ENCODE measurements around the gene CHD2.

Gene CHD2

DNA sequence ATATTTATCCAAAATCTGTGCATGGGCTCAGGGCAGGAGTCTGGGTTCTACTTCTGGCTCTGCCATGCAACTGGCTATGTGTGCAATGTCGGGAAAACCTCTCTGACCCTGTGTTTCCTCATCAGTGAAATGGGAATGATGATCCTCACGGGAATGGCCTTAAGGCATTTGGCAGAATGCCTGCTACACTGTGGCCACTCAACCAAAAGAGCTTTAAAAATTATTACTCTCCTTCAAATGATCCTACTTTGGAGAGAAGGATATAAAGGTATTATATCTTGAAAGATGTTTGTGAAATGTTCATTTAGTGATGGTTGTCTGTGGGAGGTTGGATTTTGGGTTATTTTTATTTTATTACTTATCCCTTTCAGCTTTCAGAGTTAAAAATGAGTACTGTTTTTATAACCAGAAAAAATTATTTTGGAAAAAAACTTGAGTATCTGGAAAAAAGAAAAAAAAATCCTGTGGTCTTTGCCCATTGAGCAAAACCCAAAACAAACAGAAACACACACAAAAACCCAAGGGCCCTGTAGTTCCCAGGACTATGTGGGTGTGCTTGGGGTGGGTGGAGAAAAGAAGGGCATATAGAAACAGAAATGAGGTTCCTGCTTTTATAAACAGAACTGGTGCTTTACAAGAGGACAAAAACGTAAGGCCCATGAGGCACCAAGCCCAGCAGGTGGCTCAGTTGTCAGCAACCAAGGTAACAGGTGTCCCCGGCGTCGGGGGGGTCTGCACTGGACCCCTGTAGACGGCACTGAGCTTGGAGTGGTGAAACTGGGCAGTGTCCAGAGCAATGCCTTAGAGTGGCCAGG lies 166.9 kb downstream of the CHD2 start:
- no peak for DNase-seq (ENCODE audit: low spot score)

DNA sequence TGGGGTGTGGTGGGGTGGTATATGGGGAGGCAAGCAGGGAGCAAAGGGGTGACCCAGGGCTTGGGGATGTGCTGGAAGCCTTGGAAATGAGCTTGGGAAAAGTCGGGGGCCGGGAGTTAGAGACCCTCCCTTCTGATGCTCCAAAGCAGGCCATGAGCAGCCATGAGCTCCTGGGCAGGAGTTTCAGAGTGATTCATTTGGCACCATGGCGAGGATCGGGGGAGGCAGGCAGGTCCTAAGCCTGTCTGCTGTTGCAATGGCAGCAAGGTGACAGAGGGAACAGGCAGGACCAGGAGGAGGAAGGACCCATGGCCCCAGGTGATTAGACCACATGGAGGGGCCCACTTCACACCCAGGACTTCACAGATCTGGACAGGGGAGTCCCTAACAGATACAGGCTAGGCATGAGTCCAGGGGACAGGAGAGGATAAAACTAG lies 167.5 kb downstream of the CHD2 start:
- no peak for DNase-seq (ENCODE audit: low spot score)

DNA sequence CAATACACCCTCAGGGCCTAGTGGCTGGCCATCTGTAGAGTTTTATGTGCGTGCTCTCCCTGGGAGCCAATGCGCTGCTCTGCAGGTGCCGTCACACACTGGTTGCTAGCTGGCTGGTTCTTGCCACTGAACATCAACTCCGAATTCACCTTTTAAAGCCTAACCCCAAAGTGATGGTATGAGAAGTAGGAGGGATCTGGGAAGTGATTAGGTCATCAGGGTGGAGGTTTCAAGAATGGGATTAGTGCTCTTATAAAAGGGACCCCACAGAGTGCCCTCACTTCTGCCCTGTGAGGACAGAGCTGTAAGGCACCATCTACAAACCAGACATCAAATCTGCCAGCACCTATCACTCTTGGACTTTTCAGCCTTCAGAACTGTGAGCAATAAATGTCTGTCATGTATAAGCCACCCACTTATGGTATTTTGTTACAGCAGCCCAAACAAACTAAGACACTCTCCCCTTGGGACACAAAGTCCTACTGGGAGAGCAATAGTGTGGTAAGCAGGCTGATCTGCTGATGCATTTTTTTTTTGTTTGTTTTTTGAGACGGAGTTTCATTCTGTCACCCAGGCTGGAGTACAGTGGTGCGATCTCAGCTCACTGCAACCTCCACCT lies 168.6 kb downstream of the CHD2 start:
- no peak for DNase-seq (ENCODE audit: low spot score)

DNA sequence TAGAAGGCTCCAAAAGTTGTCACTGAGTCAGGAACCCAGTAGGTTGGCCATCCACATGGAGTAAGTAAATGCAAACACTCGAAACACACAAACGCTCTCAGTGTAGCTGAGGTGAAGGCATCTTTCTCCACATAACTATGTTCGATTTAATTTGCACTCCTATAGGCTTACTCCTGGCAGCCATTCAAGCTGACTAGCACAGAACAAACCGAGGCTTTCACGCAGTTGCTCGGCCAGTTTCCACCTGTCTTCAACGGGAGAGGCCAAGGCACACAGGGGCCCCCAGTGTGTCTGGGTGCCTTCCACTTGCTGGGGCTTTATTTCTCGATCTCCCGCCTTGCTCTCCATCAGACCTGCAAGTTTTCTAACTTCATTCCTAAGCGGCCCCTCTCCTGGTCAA lies 170.0 kb downstream of the CHD2 start:
- DNase-seq (ENCODE audit: low spot score) = no peak

DNA sequence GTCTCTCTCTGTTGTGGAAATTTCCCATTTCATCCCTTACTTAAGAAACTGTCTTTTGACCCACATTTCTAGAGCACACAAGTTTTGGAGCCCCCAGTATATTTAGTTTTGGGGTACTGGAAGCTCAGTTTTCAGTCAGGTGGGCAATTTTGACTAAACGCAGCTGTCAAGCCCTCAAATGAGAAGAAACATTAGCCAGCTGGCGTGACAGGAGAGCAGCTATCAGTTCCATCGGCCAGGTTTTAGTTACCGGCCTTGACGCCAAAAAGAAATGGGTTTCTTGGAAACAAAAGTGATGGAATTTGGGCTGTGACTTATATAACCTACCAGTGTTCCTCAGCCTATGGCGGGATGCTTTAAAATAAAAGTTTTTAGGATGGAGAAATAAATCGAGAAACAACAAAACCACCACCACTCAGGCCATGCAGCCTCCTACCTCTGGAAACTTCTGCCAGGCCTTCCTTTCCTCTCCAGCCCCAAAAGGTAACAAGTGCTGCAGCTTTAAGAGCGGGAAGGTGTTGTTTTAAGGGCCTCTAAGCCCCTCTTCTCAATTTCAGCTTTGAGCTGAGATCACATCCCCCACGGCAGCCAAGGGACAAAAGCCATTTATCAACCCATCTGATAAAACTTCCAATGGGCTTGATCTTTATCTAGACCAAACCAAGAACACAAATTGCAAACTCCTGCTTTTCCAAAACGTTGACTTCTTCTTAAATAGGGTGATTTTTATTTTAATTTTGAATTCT lies 170.6 kb downstream of the CHD2 start:
- DNase-seq (ENCODE audit: low spot score) = no peak

DNA sequence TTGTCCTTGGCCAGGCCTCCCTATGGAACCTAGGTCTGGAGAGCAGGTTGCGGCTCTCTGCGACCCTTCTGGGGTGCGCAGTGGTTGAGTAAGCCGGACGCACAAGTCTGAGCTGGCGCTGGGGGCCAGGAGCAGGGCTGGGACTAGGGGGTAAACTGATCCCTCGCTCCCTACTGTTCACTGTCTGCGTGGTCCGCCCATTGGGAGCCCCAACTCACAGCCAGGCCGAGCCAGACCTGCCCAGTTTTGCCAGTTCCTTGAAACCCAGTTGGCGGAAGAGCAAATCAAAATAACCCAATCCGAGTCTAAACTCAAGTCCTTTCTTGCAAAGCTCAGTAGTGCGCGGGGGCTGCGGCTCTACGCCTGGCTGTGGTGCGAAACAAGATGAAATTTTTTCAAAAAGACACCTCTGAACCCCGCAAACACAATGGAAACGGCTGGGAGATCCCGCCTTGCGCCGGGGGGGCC lies 171.4 kb downstream of the CHD2 start:
- no peak for DNase-seq (ENCODE audit: low spot score)

DNA sequence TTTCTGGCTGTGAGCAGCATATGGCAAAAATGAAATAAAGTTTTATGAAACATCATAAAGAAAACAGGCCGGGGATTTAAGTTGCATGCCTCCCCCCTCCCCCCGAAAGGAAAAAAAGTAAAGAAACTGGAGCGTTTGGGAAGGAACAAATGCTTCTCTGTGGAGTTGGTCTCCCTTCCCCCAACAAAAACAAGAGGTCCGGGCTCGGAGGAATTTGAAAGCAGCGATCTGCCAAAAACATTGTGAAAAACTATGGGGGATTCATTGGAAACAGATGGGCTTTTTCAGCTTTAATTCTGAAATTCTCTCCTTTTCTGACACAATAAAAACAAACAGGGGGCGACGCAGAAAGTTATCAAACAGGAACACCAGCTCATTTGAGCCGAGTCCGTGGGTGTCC lies 171.9 kb downstream of the CHD2 start:
- DNase-seq (ENCODE audit: low spot score) = no peak

DNA sequence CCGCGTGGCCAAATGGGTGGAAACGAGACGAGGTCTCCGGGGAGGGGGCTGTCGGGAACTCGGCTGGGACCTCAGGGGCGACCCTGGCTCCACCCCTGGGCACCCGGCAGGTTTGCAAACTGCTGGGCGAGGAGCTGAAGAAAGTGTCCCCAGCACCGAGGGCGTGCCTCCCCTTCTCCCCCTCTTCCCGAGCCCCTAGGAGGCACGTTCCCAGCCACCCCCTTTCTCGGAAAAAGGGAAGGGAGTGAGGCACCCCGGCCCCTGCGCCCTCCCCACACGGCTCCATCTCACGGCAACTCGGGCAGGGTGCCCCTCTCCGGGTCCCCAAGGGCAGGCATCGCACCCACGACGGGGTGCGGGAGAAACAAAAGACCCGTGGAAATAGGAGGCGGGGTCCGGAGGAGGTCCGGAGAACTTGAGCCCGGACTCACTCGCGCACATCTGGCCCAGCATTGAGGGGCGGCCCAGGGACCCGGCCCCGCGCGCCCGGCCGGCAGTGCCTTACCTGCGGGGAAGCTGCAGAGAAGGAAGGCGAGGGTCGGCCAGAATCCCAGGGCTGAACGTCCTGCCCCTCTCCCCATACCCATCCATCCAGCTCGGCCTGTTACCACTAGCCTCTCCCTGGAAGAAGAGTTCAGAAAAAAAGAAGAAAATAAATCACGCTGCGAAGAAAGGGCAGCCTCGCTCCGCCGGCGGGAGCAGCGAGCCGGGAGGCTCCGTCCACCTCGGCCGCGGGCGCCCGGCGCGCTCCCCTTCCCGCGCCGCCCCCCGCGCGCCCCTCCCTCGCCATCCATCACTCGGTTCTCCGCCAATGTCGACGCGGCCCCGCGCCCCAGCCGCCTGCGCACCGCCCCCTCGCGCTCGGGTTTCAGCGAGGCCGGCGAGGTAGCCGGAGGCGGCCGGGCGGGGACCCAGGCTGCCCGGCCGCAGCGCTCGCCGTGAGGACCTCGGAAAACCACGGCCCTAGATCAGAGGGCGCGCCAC lies 172.6 kb downstream of the CHD2 start:
- peak; percentile 53 for DNase-seq (ENCODE audit: low spot score)

DNA sequence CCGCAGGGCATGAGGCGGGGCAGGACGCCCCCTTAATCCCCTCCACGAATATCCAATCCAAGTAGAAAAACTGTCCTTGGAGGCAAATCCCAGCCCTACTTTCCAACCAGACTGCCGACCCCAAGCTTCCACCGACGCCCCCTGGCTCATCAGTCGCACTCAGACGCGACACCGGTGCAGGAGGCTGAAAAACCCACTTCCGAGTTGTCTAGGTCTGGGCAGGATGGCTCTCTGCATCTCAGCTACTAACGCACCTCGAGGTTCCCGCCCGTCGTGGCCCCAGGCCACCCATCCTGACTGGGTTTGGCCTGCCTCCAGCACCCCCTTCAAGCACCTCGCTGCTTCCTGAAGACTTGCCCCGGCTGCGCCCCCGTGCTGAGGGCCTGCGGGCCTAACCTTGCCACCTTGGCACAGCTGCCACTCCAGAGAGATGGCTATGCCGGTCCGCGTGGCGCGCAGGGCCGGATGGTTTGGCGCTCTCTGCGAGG lies 173.4 kb downstream of the CHD2 start:
- DNase-seq (ENCODE audit: low spot score) = no peak

DNA sequence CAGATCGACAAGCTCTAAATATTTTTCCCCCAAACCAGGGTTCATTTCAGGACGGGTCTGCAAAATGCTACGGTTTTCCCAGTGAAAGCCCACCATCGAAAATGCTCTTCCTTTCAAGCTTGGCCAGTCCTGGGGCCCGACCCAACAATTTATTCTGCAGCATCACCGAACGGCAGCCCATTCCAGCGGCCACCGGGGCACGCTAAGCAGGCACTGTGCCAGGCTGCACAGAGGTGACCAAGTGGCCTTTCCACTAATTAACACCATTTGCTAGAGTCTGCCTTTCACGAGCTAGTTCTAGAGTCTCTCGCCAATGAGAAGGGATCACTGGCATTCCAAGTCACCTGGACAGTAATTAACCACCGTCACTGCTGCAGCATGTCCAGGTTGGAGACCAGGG lies 174.5 kb downstream of the CHD2 start:
- DNase-seq (ENCODE audit: low spot score) = no peak

DNA sequence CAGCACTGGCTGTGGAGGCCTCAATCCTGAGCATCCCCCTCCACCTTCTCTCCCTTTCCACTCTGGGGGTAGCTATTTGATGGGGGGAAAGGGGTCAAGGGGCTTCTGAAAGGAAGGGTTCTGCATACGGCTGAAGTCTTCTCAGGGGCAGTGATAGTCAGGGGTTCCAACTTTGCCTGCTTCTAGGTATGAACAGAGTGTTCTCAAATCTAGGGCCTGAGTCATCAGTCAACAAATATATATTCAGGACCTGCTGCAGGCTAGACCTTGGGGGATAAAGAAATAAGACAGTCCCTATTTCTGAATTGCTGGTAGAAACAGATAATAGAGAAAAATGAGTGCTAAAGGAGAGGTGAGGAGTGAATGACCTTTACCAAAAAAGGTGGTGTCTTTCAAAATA lies 176.1 kb downstream of the CHD2 start:
- DNase-seq (ENCODE audit: low spot score) = no peak

DNA sequence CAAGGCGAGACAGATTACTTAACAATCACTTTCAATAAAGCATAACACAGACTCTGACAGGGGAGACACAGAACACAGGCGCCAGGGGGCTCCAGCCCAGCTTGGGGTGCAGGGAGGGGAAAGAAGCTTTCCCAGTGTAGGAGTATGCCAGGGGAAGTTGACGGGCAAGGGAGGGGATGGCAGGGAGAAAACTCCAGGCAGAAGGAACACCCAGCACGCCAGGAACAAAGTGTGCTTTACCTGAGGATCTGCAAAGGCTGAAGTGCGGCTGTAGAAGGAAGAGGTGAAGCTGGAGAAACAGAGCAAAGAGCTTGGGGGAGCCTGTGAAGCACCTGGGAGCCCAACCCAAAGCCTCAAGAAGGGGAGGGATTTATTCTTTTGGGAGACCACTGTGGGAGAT lies 176.8 kb downstream of the CHD2 start:
- DNase-seq (ENCODE audit: low spot score) = no peak

All from SK-N-DZ (cell line).